HepG2 (cell line): ENCODE results near the gene TSSK2. TPM values are rescaled to one million over a fixed set of nuclear protein-coding genes. Genes with fewer than 3 reads are reported as not detected.

Experiments used
- ATAC-seq: fragments of 200-7000 bp; cut with Tn5 transposase; 3 replicates; pipeline ENCODE4 v1.9.1; 2020; ENCODE audit warnings: mild to moderate bottlenecking, moderate library complexity
- BruUV-seq: library from RNA; stranded (reverse); fragments of 400-500 nt; replicated peaks from 2 replicates; lab custom pipeline; 2021; lab: Mats Ljungman, UMichigan
- CTCF ChIA-PET: fragments of 300-600 bp; formaldehyde crosslinking; extraction: SDS; loops from one replicate; lab custom pipeline; 2021; ENCODE audit warnings: low total read pairs, inconsistent platforms, low intra/inter-chr PET ratio; lab: Yijun Ruan, JAX
- POLR2A ChIA-PET: fragments of 350-600 bp; sonication (Branson Sonifier 250); formaldehyde crosslinking; loops from one replicate; lab custom pipeline; 2020; ENCODE audit warnings: antibody characterized with exemption, inconsistent platforms; lab: Yijun Ruan, JAX
- DNase-seq: peaks from one replicate; pipeline ENCODE4 v3.0.0-alpha.2; 2015; ENCODE audit warnings: low spot score
- FAIRE-seq: peaks from 3 replicates; lab custom pipeline; 2011; peaks lifted over from hg19 to GRCh38; lab: Jason Lieb, UNC
- H2AFZ ChIP-seq: one replicate; pipeline ENCODE4 v1.6.1; 2011; ENCODE audit warnings: low read length, inconsistent platforms
- H3K27ac ChIP-seq: fragments of 300-600 bp; 3 replicates; pipeline ENCODE4 v1.8.0; 2011; ENCODE audit warnings: mixed run types, mild to moderate bottlenecking, mixed read lengths, low read length, inconsistent platforms; ENCODE audit not compliant: insufficient read depth; ENCODE audit errors: extremely low read length
- H3K27me3 ChIP-seq, 2 experiments: fragments of 200-600 bp in 1 of 2; 2 replicates in 1 of 2; 3 replicates in 1 of 2; pipeline versions ENCODE4 v1.6.0 to v1.8.0; 2011; ENCODE audit warnings: low read length in 2 of 2, mild to moderate bottlenecking in 2 of 2, moderate library complexity in 2 of 2, inconsistent platforms in 1 of 2; ENCODE audit not compliant: insufficient read depth in 2 of 2, control insufficient read depth in 1 of 2
- H3K36me3 ChIP-seq, 2 experiments: fragments of 200-600 bp in 1 of 2; replicated peaks in 1 of 2; 2 replicates in 1 of 2; 3 replicates in 1 of 2; pipeline versions ENCODE4 v1.5.1 to v1.8.0; 2011; ENCODE audit warnings: low read length in 2 of 2, inconsistent platforms in 1 of 2; ENCODE audit not compliant: insufficient read depth in 2 of 2, control insufficient read depth in 1 of 2
- H3K4me1 ChIP-seq: 2 replicates; pipeline ENCODE4 v1.5.1; 2012; ENCODE audit warnings: low read length, inconsistent platforms; ENCODE audit not compliant: insufficient read depth
- H3K4me2 ChIP-seq: 2 replicates; pipeline ENCODE4 v1.6.0; 2011; ENCODE audit warnings: low read depth, low read length, inconsistent platforms
- H3K4me3 ChIP-seq, 3 experiments: fragments of 200-600 bp in 1 of 3; sonication (generic), shearing (Covaris generic) in 1 of 3; replicated peaks in 1 of 3; 2 replicates each; pipeline ENCODE4 v1.5.1; 2011 to 2016; ENCODE audit warnings: low read length in 3 of 3, inconsistent platforms in 2 of 3, low read depth in 2 of 3, mild to moderate bottlenecking in 2 of 3, control low read depth in 1 of 3, mixed read lengths in 1 of 3; ENCODE audit not compliant: insufficient read depth in 1 of 3
- H3K79me2 ChIP-seq: one replicate; pipeline ENCODE4 v1.6.1; 2011; ENCODE audit warnings: low read length, inconsistent platforms; ENCODE audit not compliant: insufficient read depth
- H3K9ac ChIP-seq: 2 replicates; pipeline ENCODE4 v1.6.0; 2011; ENCODE audit warnings: mild to moderate bottlenecking, low read depth, low read length, inconsistent platforms; ENCODE audit not compliant: insufficient read depth
- H3K9me3 ChIP-seq: 2 replicates; pipeline ENCODE4 v1.5.1; 2012; ENCODE audit warnings: mild to moderate bottlenecking, low read length
- H4K20me1 ChIP-seq: 2 replicates; pipeline ENCODE4 v1.6.0; 2011; ENCODE audit warnings: inconsistent platforms, mild to moderate bottlenecking, low read length, moderate library complexity; ENCODE audit not compliant: insufficient read depth
- KDM2A ChIP-seq: sonication (generic); formaldehyde crosslinking; IDR thresholded peaks from 2 replicates; pipeline ENCODE4 v1.4.0; 2020; ENCODE audit warnings: low read depth, missing genetic modification reagents, borderline replicate concordance
- KDM5B ChIP-seq: sonication (generic); formaldehyde crosslinking; IDR thresholded peaks from 2 replicates; pipeline ENCODE4 v1.4.0; 2020; ENCODE audit warnings: missing genetic modification reagents, mild to moderate bottlenecking, borderline replicate concordance
- MTA3 ChIP-seq: sonication (generic); formaldehyde crosslinking; IDR thresholded peaks from 2 replicates; pipeline ENCODE4 v1.4.0; 2020; ENCODE audit warnings: missing genetic modification reagents
- SATB2 ChIP-seq: sonication (generic); formaldehyde crosslinking; IDR thresholded peaks from 2 replicates; pipeline ENCODE4 v1.5.0; 2020; ENCODE audit warnings: missing genetic modification reagents
- SOX6 ChIP-seq, 2 experiments: fragments of 450-650 bp in 1 of 2; sonication (generic) in 1 of 2; formaldehyde crosslinking in 1 of 2; IDR thresholded peaks; 2 replicates each; pipeline versions ENCODE4 v1.4.0 to v1.6.1; 2017 to 2020; ENCODE audit warnings: antibody characterized with exemption in 1 of 2, mild to moderate bottlenecking in 1 of 2, missing genetic modification reagents in 1 of 2
- SRSF9 ChIP-seq: fragments of 200-400 bp; formaldehyde crosslinking; IDR thresholded peaks from 2 replicates; pipeline ENCODE4 v1.6.1; 2018; ENCODE audit warnings: borderline replicate concordance, mild to moderate bottlenecking, low read depth, low read length; ENCODE audit not compliant: insufficient read depth, poor library complexity, severe bottlenecking
- ZBTB42 ChIP-seq: sonication (generic); formaldehyde crosslinking; IDR thresholded peaks from 2 replicates; pipeline ENCODE4 v1.5.0; 2020; ENCODE audit warnings: mild to moderate bottlenecking, missing genetic modification reagents
- ZNF431 ChIP-seq: sonication (generic); formaldehyde crosslinking; IDR thresholded peaks from 2 replicates; pipeline ENCODE4 v1.9.0; 2022; ENCODE audit warnings: missing genetic modification reagents, low read depth, mild to moderate bottlenecking, borderline replicate concordance
- ZNF563 ChIP-seq: sonication (generic); formaldehyde crosslinking; IDR thresholded peaks from 2 replicates; pipeline ENCODE4 v1.8.0; 2022; ENCODE audit warnings: mild to moderate bottlenecking, moderate library complexity, missing genetic modification reagents
- ZNF619 ChIP-seq: sonication (generic); formaldehyde crosslinking; IDR thresholded peaks from 2 replicates; pipeline ENCODE4 v1.4.0; 2020; ENCODE audit warnings: mild to moderate bottlenecking, missing genetic modification reagents
- ZNF775 ChIP-seq: sonication (generic); formaldehyde crosslinking; IDR thresholded peaks from 2 replicates; pipeline ENCODE4 v1.4.0; 2020; ENCODE audit warnings: missing genetic modification reagents, mild to moderate bottlenecking, moderate library complexity, borderline replicate concordance
- ZNF839 ChIP-seq: sonication (generic); formaldehyde crosslinking; IDR thresholded peaks from 2 replicates; pipeline ENCODE4 v1.4.0; 2020; ENCODE audit warnings: missing genetic modification reagents, mild to moderate bottlenecking, borderline replicate concordance
- ZSCAN9 ChIP-seq: IDR thresholded peaks from 2 replicates; pipeline ENCODE4 v1.6.1; 2016; ENCODE audit warnings: borderline replicate concordance
- WGBS: methylation state at CpG from one replicate; pipeline ENCODE4 v1.1.6; 2017; ENCODE audit warnings: low lambda C conversion rate; 5-methylcytosine and 5-hydroxymethylcytosine counted together
- in situ Hi-C: cut with HindIII; loops from 2 replicates; pipeline ENCODE4 v1.10.0; 2017; ENCODE audit warnings: low pct_unique_long_range_greater_than_20kb; ENCODE audit not compliant: extremely low pct_ligation_motif_present
- intact Hi-C: fragments of 100-400 bp; cut with micrococcal nuclease; formaldehyde crosslinking; loops from one replicate; pipeline ENCODE4 v1.10.0; 2022; ENCODE audit not compliant: unreplicated experiment
- polyA plus RNA-seq, 8 experiments: library from polyadenylated mRNA; depleted of rRNA in 3 of 8; stranded (reverse) in 7 of 8; unstranded in 1 of 8; fragments of >200 nt; fragmentation: Illumina TruSeq in 4 of 8; extraction: Trizol in 4 of 8; gene quantifications; 2 replicates each; pipeline versions ENCODE4 v1.2.1 to v1.2.3, GENCODE V29; 2011 to 2016; ENCODE audit warnings: low read depth in 4 of 8, missing spikeins in 1 of 8, mixed read lengths in 1 of 8; ENCODE audit not compliant: insufficient read depth in 1 of 8
- total RNA-seq, 5 experiments: library from RNA; depleted of rRNA; stranded (reverse); fragments of >200 nt; fragmentation: Illumina TruSeq; extraction: Trizol; gene quantifications; 2 replicates each; pipeline ENCODE4 v1.2.3, GENCODE V29; 2016; ENCODE audit warnings: low read depth in 1 of 5
- TF ChIP-seq, protein P1 (sequence below): sonication (generic); formaldehyde crosslinking; IDR thresholded peaks from 2 replicates; pipeline ENCODE4 v1.8.0; 2022; ENCODE audit warnings: missing genetic modification reagents, mild to moderate bottlenecking, inconsistent platforms, borderline replicate concordance

The TSSK2 gene
- total and polyA plus RNA-seq, 2 of the 13 experiments (the other 11 are each of a cell fraction or from before 2014, with no cell fraction given), result not detected

DNA sequence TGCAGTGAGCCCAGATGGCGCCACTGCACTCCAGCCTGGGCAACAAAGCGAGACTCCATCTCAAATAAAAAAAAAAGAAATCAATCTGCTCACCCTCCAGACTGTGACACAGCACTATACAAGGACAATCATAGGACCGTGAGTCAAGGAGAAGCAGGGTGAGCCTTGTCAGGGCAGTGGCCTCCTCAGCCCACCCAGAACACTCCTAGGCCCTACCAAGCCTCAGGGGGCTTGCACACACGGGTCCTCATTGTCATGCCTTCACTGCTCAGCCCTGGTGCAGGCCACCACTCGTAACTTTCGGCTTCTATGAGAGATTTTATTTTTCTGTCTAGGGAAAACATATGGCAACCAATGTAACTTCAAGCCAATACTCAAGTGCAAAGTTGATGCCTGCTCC is 44.7 kb upstream of the TSSK2 start:
- ATAC-seq (no peak), DNase-seq (no peak), FAIRE-seq (no peak)
- in situ Hi-C loops (no loop called here), intact Hi-C loops (no loop called here)
- Histone ChIP-seq H3K27ac (no peak overlapping the region), H3K79me2 (no peaks in the 10 kb centered on the region), H3K4me1 (peaks cover 14% of the 10 kb centered on the region), H3K36me3 (peaks cover 8 to 28% of the 10 kb centered on the region in 2 experiments), H3K9ac (no peak overlapping the region), H2AFZ (no peak overlapping the region), H3K4me2 (no peak overlapping the region), H3K9me3 (no peaks in the 10 kb centered on the region), H3K27me3 (no peaks in the 10 kb centered on the region; a peak in 1 of 5 replicates), H3K4me3 (no peak overlapping the region), H4K20me1 (0 out of 2 replicates have a peak, but pooled peaks cover 4% of the 10 kb centered on the region)
- ChIA-PET CTCF (no interaction called here), POLR2A (no interaction called here)
- TF ChIP-seq KDM5B (CRISPR knock-in tag) (no peak), SATB2 (CRISPR knock-in tag) (no peak), ZBTB42 (CRISPR knock-in tag) (no peak), ZNF563 (CRISPR knock-in tag) (no peak)
- WGBS, result over 99% methylated on average over 6 of the region's 6 CpGs
- no TSS peak for BruUV-seq

DNA sequence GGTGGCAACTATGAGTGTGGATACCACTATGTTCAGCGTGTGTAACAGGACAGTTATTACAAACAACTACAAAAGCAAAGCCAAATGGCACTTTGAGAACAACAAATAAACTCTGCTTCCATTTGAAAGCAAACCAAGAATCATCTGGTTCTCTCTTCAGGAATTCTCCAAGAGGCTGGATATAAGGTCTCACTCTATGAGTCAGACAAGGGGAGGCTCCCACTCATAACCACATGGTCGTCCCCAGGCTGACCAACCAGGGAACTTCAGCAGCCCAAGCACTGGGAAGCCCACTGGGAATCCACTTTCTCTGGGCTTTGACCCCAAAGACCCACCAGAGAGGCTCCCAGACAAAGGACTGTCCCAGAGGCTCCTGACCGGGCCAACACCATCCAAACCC is 44.2 kb upstream of the TSSK2 start:
- ATAC-seq, result no peak
- POLR2A ChIA-PET, result no interaction called here
- WGBS, result 100% methylated on average over 3 of the region's 3 CpGs
- H3K9ac ChIP-seq, result no peak overlapping the region
- H3K4me2 ChIP-seq, result no peak overlapping the region
- FAIRE-seq, result no peak
- CTCF ChIA-PET, result no interaction called here
- H4K20me1 ChIP-seq, result 0 out of 2 replicates have a peak, but pooled peaks cover 4% of the 10 kb centered on the region
- H3K27me3 ChIP-seq, result no peaks in the 10 kb centered on the region; a peak in 1 of 5 replicates
- peaks cover 8 to 25% of the 10 kb centered on the region in 2 experiments for H3K36me3 ChIP-seq
- H3K4me3 ChIP-seq, result no peak overlapping the region
- in situ Hi-C loops (no loop called here), intact Hi-C loops (no loop called here)
- H3K27ac ChIP-seq, result no peak overlapping the region
- no peaks in the 10 kb centered on the region for H3K79me2 ChIP-seq
- no peaks in the 10 kb centered on the region for H3K9me3 ChIP-seq
- H3K4me1 ChIP-seq, result peaks cover 14% of the 10 kb centered on the region
- TF ChIP-seq ZSCAN9 (CRISPR knock-in tag), result no peak
- no peak for TF ChIP-seq SOX6 (IDR thresholded peaks at IDR 0.05)
- TF ChIP-seq SOX6 (CRISPR knock-in tag; IDR thresholded peaks at IDR 0.05), result no peak
- no peak for TF ChIP-seq KDM2A (CRISPR knock-in tag)
- TF ChIP-seq ZNF431 (CRISPR knock-in tag), result no peak
- no peak for TF ChIP-seq MTA3
- TF ChIP-seq SRSF9, result no peak
- no peak for TF ChIP-seq ZNF839 (CRISPR knock-in tag)
- no peak for TF ChIP-seq ZNF619
- no peak for TF ChIP-seq ZNF775
- TF ChIP-seq, protein P1, sequence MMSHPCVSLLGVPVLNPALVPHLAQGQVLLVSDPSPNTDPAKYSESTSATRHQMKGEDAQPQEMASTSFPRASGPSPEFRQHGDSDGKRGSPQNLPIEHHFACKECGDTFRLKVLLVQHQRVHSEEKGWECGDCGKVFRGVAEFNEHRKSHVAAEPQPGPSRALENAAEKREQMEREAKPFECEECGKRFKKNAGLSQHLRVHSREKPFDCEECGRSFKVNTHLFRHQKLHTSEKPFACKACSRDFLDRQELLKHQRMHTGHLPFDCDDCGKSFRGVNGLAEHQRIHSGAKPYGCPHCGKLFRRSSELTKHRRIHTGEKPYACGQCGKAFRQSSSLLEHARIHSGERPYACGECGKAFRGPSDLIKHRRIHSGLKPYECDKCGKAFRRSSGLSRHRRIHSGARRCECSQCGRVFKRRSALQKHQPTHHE (CRISPR knock-in tag), result no peak
- TF ChIP-seq, all 625 proteins: peak for 0
- BruUV-seq, result no TSS peak
- no peak overlapping the region for H2AFZ ChIP-seq
- no peak for DNase-seq
